GM21576 (cell line): ENCODE measurements around the gene ANGPTL2.

Experiments used
- ATAC-seq: cut with Tn5 transposase; IDR thresholded peaks from one replicate; pipeline ENCODE4 v1.9.1; 2021; ENCODE audit warnings: mild to moderate bottlenecking, moderate library complexity; ENCODE audit not compliant: unreplicated experiment

ANGPTL2 gene

DNA sequence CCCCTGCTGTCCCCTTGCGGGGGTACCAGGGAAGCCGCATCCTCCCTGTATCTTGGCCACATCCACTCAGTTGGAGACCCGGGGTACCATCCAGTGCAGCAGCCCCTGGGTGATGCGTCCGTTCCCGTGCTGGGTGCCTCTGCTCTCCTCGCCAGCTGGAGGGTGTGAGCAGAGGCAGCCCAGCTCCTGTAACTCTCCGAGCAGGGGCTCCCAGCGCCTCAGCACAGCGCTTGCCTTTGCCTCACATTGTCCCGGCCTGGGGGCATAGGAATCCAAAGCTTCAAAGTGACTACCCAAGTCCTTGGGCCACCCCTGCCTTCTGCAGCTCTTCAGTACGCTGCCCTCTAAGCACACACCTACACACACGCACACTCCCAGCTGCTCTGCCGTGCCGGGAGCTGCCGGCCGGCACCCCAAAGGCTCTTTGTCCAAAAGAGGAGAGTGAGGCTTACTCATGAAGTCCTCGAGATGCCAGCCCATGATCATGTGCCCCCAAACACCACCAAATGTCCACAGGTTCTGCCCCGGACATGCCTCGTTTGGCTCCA lies 733 bp downstream of the ANGPTL2 start:
- no peak for ATAC-seq

DNA sequence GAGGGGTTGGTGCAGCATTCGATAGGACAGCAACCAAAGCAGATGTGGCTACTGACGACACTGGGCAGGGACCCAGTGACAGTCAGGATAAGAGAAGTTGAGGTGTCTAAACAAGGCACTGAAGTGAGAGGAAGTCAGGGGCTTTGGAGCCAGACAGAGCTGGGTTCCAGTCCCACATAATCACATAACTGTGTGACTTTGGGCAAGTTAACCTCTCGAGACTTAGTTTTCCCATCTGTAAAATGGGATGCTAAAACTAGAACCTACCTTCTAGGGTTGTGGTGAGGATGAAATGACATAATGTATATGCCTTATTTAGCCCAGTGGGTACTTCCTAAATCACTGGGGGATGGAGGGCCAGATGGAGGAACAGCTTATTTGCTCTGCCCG lies 3.1 kb downstream of the ANGPTL2 start:
- ATAC-seq = no peak

DNA sequence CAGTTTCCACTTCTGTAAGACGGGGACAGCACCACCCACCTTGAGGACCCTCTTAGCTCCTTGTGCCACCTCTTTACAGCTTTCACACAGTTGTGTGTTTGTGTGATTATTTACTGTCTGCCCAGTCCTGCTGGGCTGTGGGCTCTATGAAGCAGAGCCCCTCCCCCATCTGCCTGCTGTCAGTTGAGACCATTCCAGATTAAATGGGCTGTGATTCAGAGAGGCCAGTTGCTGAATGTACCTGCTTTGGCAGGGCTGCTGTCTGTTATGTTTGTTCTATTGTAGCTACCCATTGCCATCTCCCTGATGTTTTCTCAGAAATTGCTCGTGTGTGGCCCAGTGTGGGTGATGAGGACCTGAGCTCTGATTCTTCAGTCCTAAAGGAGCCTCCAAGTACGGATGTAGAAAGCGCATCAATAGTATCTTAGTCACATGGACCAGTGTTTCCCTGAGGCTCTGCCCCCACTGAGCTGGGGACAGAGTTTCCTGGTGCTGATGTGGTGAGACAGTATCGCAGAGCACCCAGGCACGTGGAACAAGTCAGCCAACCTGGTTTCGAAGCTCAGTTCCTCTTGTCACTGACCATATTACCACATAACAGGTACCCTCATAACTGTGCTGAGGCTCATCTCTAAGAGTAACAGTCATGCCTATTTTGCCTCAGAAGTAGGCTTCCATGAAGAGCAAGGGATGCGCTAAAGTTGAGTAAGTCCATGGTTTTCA lies 3.7 kb downstream of the ANGPTL2 start:
- ATAC-seq = no peak

DNA sequence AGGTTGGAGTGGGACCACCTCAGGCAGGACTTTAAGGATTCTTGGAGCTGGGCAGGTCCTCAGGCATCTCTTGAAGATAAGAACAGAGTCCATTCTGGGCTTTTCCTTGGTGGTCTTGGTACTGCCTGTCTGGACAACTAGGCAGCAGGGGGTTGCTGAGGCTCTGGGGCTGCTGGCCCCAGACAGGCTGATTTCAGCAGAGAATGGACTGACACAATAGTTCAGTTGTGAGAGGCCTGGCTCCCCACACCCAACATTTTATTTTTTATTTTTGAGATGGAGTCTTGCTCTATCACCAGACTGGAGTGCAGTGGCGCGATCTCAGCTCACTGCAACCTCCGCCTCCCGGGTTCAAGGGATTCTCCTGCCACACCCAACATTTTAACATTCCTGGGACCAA lies 4.6 kb downstream of the ANGPTL2 start:
- ATAC-seq = no peak

DNA sequence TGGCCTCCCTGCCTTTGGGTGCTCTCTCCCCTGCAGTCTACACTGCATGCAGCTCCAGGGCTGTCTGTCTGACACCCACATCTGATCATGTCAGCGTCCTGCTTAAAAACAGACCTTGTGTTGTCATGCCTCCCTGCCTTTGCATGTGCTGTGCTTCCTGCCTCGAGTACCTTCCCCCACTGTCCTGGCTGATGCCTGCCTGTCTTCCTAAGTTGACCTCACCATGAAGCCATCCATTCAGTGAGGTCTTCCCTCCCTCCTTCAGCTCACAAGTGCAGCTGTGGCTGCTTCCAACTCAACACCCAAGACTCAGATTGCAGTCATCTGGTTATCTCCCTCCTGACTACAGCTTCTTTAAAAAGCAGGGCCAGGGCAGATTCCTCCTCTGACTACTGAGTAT lies 5.5 kb downstream of the ANGPTL2 start:
- no peak for ATAC-seq

DNA sequence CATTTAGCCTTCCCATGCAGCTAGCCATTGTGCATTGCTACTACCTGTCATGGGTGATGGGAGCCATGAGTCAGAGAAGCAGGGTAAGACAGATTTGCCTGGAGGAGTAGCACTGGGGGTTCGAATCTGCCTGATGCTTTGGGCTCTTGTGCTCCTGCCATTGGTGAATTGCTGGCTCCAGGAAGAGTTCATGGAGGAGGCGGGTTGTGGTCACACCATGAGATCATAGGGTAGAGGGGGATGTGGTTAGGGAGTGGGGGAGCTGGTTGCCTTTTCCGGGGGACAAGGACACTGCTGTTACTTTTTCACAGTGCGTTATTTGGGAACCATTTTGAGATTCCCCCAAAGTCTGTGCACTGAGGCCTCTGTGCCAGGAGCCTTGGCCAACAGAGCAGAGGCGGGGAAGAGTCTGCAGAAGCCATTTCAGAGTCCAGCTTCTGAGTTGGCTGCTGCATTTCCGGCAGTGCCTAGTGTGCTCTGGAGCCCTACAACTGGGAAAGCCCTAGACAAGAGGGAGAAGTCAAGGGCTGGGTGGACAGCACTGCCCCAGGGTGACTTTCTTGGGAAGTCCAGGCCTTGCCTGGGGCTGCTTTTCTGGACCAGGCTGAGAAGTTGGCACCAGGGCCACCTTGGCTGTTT lies 6.2 kb downstream of the ANGPTL2 start:
- ATAC-seq = no peak

DNA sequence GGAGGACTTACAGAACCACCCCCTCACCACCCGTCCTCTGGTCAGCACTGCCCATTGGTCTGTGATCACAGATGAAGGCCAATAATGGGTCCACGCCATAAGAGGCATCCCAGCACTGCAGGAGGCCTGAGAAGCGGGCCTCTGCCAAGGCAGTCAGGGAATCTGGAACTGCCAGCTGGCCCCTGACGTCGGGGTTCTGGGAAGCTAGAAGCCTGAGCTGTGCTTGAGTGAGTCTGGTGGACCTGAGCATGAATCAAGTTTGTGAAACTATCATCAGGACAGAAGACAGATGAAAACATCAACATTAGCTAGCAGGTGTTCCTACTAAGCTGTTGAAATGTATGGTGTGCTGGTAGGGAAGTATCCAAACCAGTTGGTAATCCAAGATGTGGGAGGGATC lies 7.8 kb downstream of the ANGPTL2 start:
- no peak for ATAC-seq

DNA sequence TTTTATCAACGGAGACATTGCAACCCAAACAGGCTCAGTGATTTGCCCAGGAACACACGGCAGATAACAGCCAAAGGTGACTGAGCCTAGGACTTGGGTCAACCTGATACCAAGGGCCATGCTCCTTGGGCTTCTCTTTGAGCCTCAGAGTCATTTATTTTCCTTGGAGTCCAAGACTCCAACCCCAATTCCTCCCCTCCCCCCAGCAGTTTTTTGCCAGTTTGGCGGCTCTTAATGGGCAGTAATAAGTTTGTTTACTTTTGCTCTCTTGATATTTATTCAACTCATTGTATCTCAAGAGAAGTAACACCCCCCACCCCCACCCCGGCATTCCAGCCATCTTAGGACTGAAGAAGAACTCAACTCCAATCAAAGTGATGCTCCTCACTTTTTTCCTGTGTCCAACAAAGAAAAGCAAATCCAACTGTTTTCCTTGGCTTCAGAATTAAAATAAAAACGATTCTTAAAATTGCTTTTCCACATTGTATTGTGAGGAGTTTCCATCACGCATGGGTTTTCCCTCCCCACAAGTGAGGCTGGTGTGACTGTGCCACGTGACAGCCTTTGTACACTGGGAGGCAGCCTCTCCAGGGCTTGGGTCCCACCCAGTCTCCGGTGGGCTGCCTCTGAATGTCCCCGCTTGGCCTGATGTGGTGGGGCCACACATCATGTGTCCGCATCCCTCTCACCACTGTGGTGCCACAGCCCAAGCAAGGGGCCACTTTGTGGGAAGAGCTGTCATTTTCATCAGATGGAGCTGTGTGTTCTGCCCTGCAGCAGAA lies 9.1 kb downstream of the ANGPTL2 start:
- no peak for ATAC-seq

DNA sequence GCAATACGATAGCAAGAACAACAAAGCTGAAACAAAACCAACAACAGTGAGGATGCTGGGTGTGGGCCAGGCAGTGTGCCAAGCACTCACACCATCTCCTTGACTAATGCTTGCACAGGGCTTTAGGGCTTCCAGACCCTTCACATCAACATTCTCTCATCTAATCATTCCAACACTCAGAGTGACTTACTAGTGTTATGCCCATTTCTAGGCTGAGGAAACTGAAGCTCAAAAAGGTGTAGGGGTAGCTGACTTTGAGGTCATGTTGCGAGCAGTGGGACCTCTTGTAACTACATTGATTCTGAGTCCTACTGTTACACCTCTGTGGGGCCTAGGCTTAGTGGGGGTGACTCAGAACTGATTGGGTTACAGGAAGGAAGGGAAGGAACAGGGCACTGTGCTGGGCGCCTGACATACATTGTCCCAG lies 9.7 kb downstream of the ANGPTL2 start:
- ATAC-seq = no peak

DNA sequence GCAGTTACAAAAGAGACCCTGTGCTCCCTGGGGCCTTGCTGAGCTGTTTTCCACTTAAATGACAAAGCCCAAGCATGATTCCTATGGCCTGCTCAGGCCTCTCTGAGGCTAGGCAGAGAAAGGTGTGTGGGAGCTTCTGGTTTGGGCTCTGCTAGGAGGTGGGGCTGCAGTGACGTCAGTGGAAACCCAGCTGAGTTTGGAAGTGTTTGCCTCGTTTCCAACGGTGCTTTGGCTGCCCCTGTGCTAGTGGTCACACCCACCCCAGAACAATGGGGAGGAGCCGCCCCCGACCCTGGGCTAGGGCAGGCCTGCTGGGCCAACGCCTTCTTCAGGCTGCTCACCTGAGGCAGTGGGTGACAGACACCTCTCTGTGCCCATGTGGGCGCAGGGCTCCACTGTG lies 10.4 kb downstream of the ANGPTL2 start:
- ATAC-seq = no peak

DNA sequence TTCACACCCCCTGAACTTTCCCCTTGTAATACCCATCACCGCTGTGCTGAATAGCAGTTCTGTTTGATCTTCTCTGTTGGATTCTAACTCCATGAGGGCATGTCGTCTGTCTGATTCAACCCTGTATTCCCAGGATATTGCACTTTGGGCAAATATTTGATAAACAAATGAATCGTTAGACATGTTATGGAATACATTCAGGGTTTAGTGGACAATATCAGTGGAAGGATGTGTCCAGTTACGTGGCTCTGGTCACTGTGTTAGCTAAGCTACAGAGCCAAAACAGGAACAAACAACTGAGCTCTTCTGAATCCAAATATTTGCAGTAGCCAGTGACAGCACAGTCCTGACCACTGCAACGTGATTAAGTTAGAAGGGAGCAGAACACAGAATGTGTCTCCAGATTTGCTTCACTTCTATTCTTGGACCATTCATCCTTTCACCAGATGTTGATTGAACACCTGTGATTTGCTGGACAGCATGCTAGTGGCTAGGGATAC lies 13.2 kb downstream of the ANGPTL2 start:
- no peak for ATAC-seq

DNA sequence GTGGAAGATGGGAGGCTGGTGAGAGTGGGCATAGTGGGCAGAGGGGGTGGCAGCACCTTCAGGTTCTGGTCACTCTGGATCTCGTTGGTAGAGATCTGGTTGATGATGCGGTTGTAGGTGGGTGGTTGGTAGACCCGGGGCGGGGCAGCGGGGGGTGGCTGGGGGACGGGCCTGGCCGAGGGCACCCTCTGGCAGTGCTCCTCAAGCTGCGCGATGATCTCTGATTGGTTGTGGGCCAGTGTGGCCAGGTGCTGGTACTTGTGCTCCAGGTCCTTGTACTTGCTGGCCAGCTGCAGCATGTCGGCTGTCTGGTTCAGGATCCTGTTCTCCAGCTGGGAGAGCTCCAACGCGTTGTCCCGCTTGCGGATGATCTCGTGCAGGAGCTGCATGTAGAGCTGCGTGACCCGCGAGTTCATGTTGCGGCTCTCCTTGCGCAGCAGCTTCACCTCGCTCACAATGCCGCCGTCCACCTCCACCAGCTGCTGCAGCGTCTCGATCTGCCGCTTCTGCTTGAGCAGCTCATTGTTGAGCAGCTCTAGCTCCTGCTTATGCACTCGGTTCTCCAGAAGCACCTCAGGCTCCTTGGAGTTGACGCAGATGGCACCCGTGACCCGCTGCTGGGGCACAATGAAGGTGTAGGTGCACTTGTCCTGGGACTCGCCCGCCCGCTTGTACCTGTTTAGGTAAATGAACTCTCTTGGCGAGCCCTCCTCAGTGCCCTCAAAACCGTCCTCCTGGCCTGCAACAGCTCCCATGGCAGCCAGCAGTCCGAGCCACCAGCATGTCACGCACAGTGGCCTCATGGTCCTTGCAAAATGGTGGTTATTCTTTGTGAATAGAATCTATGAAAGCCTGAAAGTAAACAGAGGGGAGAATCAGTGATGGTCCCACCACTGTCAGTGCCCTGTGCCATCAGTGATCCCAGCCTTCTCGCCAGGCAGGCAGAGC lies 14.2 kb downstream of the ANGPTL2 start:
- ATAC-seq = no peak

DNA sequence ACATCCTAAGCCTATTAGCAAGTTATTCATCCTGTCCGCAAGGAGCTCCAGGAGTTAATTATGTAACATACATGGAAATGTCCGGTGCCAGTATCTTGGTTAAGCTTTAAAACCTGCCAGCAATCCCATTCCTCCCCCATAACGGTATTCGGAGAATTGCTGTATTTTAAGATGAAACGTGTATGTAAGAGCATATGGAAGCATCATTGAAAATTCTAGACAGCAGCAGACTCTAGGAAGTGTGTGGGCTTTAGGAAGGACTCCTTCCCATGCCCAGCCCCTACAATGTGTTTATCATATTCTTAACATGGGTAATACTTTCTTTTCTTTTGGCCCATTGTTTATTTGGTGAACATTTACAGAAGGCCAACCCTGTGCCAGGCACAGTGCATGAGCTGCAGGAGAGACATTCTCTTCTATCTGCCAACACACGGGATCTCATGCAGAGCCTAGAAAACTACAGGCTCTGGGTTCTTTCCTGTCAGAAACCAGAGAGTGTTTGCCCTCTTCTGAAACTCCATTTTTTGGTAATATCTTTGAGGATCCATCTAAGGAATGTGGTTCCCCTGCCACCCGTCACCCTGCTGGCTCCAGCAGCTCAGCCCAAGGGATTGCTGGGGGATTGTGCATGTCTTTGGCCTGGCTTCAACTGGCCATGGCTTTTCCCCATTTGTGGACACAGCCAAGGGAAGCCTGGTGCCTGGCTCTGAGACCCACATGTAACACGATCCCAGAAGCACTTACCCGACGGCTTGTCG lies 15.1 kb downstream of the ANGPTL2 start:
- no peak for ATAC-seq

DNA sequence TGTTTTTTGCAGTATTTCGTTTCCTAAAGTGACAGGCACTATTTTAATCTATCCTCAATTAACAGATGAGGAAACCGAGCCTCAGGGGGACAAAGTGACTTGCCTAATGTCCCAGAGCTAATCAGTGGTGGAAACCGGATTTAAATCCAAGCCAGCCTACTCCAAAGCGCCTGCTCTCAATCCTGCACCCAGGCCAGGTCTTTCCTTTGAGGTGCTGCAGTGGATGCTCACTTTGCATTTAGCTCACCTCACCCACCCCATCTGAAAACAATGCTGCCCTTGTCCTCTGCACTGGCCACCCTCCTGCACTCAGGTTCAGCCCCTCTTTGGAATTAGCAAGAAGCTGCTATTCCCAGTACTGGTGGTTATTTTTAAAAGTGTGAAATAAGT lies 16.0 kb downstream of the ANGPTL2 start:
- ATAC-seq = no peak

DNA sequence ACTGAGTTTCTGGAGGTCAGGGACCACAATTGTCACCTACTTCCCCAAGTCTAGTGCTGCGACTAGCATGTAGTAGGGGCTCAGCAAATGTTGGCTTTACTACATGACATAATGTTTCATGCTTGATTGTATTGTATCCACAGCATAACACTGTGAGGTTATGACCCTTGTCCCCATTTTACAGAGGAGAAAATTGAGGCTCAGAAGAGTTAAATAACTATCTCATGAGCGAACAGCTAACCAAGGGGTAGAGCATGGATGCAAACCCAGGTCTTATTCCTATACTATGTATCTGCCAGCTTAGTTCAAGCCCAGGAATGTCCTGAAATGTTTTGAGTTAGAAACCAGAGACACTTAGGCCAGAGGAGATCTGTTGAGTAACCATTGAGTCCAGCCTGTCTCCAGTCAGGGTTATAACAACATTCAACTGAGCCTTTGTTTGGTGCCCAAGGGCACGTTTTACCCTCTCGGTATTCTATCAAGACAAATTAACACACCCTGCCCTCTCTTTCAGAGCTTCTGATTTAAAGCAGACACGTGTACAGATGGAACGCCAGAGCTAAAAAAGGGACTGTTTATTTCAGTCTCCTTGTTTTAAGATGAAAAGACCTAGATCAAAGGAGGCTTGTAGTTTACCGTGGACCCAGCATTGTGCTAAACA lies 16.5 kb downstream of the ANGPTL2 start:
- ATAC-seq = no peak

DNA sequence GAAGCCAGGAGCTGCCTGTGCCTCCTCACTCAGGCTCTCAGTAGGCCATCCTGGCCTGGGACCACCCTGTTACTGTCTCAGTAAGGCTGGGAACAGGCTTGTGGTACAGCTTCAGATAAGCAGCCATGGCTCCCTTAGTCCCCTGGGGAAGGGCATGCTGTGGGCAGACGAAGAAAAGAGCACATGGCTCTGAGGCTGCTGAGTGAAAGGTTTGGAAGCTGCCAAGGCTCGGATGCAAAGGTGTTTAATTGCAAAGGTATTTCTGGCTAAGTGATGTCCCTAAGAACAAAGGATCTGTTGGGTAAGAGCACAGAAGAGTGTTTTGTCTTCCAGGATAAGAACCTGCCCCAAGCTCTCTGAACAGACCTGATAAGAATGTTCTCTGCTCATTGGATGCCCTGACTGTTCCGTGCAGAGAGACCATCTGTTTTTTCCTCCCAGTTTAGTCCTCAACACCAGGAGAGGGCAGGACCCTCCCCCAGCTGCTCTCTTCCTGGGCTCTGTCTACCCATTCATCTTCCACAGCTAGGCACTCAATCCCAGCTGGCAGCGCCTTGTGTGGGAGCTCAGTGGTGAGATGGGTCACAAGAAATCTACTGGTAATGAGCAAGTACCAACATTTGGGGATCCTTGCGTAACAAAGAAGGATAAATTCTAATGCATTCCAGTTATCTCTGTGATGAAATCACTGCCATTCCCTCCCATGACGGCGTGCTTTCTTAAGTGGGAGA lies 17.7 kb downstream of the ANGPTL2 start:
- ATAC-seq = no peak

DNA sequence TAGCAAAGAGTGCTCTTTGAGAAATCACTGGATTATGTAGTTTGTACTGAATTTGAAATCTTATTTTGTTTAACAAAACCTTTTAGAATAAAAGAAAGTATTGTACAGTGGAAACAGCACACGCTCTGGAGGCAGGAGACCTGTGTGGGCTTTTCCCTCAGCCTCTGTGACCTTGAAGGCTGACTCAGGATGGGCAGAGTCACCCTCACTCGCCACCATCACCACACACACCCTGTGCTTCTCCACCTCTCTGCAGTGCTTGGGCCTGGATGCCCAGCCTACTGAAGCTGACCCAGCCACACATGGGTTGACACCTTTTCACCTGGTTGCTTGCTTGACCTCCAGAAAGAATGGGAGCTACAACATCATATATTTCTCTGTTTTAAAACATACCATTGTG lies 19.6 kb downstream of the ANGPTL2 start:
- ATAC-seq = no peak

DNA sequence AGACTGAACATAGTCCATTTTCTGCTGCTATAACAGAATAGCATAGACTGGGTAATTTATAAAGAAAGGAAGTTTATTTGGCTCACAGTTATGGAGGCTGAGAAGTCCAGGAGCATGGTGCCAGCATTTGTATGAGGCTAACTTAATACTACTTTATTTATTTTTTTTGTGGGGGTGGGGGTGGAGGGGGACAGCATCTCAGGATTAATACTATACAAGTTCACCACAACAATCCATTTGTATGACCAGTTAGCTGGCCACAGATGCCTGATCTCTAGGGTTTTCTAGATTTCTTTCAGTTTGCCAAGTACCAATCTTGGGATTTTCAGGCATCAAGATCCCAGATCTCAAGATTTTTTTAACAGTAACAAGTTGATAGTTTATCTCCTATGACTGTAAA lies 20.3 kb downstream of the ANGPTL2 start:
- no peak for ATAC-seq

DNA sequence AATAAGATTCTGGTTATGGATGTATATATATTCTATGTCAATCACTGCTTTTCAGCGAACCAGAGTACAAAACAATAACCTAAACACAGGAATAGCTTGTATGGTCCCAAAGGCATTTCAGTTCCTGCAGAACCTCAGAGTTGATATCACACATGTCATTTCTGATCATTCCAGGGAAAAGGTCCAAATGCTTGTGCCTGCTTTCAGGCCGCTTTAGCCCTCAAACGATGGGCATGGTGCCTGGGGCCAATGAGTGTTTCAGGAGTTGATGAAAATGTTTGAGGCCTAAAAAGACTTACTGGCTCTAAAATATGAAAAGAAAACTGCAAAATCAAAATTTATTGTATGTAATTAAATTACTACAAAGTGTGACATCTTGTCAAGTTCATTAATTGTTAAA lies 22.8 kb downstream of the ANGPTL2 start:
- no peak for ATAC-seq
